Neural cell (in vitro differentiated cells): Measurements from ENCODE around the gene VWF.

ENCODE experiments used
- EP300 ChIP-seq: fragments of 450-650 bp; conservative IDR thresholded peaks from 2 replicates; pipeline ENCODE4 v1.6.1; 2014; ENCODE audit warnings: antibody characterized with exemption, mild to moderate bottlenecking, moderate library complexity; ENCODE audit not compliant: poor library complexity, severe bottlenecking
- MXI1 ChIP-seq: fragments of 450-650 bp; conservative IDR thresholded peaks from 2 replicates; pipeline ENCODE4 v1.6.1; 2014; ENCODE audit warnings: antibody characterized with exemption, mild to moderate bottlenecking; ENCODE audit not compliant: poor library complexity, severe bottlenecking
- POLR2AphosphoS5 ChIP-seq: IDR thresholded peaks from 2 replicates; pipeline ENCODE4 v1.6.1; 2012
- REST ChIP-seq: IDR thresholded peaks from 2 replicates; pipeline ENCODE4 v1.6.1; 2012; ENCODE audit warnings: borderline replicate concordance
- TF ChIP-seq, protein P1 (sequence below): fragments of 450-650 bp; IDR thresholded peaks from 2 replicates; pipeline ENCODE4 v1.5.1; 2014; ENCODE audit warnings: antibody characterized with exemption, mild to moderate bottlenecking, moderate library complexity; ENCODE audit not compliant: poor library complexity, severe bottlenecking

DNA sequence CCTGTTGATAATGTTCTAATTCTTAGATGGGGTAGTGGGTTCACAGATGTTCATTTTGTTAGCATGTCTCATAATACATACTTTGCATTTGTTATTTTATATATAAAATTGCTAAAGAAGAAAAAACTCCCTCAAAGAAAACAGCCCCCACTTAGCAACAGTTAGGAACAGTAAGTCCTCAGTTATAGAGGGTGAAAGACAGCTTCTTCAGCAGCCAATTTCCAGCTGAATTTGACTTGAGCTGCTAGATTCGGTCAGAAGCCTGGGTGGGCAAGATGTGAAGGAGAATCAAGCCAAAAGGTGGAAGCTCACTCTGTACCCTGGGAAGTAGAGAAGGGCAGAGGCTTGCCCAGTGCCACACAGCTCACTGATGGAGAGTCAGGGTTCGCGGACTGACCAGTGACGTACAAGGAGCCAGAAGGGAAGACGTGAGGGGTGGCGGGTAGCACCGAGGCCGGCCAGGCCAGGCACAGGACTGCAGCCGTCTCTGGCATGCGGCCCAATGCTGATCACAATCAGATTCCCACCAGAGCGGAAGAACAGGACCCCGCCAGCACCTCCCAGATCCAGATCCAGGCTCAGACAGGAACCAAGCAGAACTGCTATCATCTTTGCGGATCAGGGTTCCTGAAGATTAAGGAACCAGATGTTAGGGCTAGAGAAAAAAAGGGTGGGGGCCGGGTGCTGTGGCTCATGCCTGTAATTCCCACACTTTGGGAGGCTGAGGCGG lies 30.4 kb upstream of the VWF start:
- TF ChIP-seq, protein P1, sequence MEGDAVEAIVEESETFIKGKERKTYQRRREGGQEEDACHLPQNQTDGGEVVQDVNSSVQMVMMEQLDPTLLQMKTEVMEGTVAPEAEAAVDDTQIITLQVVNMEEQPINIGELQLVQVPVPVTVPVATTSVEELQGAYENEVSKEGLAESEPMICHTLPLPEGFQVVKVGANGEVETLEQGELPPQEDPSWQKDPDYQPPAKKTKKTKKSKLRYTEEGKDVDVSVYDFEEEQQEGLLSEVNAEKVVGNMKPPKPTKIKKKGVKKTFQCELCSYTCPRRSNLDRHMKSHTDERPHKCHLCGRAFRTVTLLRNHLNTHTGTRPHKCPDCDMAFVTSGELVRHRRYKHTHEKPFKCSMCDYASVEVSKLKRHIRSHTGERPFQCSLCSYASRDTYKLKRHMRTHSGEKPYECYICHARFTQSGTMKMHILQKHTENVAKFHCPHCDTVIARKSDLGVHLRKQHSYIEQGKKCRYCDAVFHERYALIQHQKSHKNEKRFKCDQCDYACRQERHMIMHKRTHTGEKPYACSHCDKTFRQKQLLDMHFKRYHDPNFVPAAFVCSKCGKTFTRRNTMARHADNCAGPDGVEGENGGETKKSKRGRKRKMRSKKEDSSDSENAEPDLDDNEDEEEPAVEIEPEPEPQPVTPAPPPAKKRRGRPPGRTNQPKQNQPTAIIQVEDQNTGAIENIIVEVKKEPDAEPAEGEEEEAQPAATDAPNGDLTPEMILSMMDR, result no peak
- TF ChIP-seq POLR2AphosphoS5, result no peak
- TF ChIP-seq EP300, result no peak
- TF ChIP-seq REST, result no peak
- no peak for TF ChIP-seq MXI1
